C4-2B (cell line): ENCODE data around the gene UBE2A.

ENCODE experiments used
- CTCF ChIP-seq: fragments of 450-650 bp; conservative IDR thresholded peaks from 2 replicates; pipeline ENCODE4 v1.5.1; 2017; ENCODE audit warnings: mild to moderate bottlenecking
- ZFX ChIP-seq: fragments of 450-650 bp; IDR thresholded peaks from 2 replicates; pipeline ENCODE4 v1.6.1; 2017

- TF ChIP-seq ZFX (no peak), CTCF (no peak)
These were observed 44.1 kb downstream of the UBE2A start for GRCh38 chrX:119618439-119618838.
